IMR-90 (cell line): ENCODE results near the gene TRA2A.

Experiments used
- CEBPB ChIP-seq: IDR thresholded peaks from 2 replicates; pipeline ENCODE4 v1.6.1; 2012; ENCODE audit warnings: low read depth, low read length, improper control_type of control experiment
- CHD1 ChIP-seq: IDR thresholded peaks from 2 replicates; pipeline ENCODE4 v1.6.1; 2012; ENCODE audit warnings: low read depth, low read length, improper control_type of control experiment
- CTCF ChIP-seq: conservative IDR thresholded peaks from 2 replicates; pipeline ENCODE4 v1.5.1; 2012; ENCODE audit warnings: mild to moderate bottlenecking, low read depth, low read length, improper control_type of control experiment
- FOS ChIP-seq: fragments of 150-350 bp; IDR thresholded peaks from 2 replicates; pipeline ENCODE4 v1.6.1; 2016; ENCODE audit warnings: low read depth, low read length
- MAFK ChIP-seq: IDR thresholded peaks from 2 replicates; pipeline ENCODE4 v1.6.1; 2012; ENCODE audit warnings: low read depth, low read length, improper control_type of control experiment
- POLR2A ChIP-seq: IDR thresholded peaks from 2 replicates; pipeline ENCODE4 v1.6.1; 2012; ENCODE audit warnings: mild to moderate bottlenecking, low read depth, low read length
- RAD21 ChIP-seq: IDR thresholded peaks from 2 replicates; pipeline ENCODE4 v1.6.1; 2012; ENCODE audit warnings: low read length, improper control_type of control experiment
- RFX5 ChIP-seq: IDR thresholded peaks from 2 replicates; pipeline ENCODE4 v1.8.0; 2012; ENCODE audit warnings: low read depth, mild to moderate bottlenecking, low read length, moderate library complexity
- USF2 ChIP-seq: fragments of 150-350 bp; IDR thresholded peaks from 2 replicates; pipeline ENCODE4 v1.6.1; 2017; ENCODE audit warnings: mild to moderate bottlenecking, antibody characterized with exemption, low read length, low read depth

GRCh38 chr7:23558303-23558702 is 26.5 kb upstream of the TRA2A start:
- no peak for TF ChIP-seq CTCF
- TF ChIP-seq POLR2A, result no peak
- TF ChIP-seq MAFK, result no peak
- no peak for TF ChIP-seq RFX5
- TF ChIP-seq RAD21, result no peak
- TF ChIP-seq USF2, result no peak
- TF ChIP-seq CEBPB, result no peak
- no peak for TF ChIP-seq CHD1
- TF ChIP-seq FOS, result no peak
